Occipital lobe (tissue), 2 donors: ENCODE results near the gene MFF. TPM values are rescaled to one million over a fixed set of nuclear protein-coding genes. Genes with fewer than 3 reads are reported as not detected.
"Not testable (repeated sequence)": the region's sequence is repeated elsewhere in the genome, so short reads cannot be mapped to it uniquely, and the experiment has no call there.

ENCODE experiments used
- DNase-seq: peaks from one replicate; lab custom pipeline; 2025; lab: John Stamatoyannopoulos, UW
- total RNA-seq: library from RNA; depleted of rRNA; stranded (reverse); fragments of >200 nt; gene quantifications from one replicate; pipeline ENCODE4 v1.2.3, GENCODE V29; 2014

The MFF gene
- total RNA-seq, 1 donor from 2014 or later: 127 TPM

DNA sequence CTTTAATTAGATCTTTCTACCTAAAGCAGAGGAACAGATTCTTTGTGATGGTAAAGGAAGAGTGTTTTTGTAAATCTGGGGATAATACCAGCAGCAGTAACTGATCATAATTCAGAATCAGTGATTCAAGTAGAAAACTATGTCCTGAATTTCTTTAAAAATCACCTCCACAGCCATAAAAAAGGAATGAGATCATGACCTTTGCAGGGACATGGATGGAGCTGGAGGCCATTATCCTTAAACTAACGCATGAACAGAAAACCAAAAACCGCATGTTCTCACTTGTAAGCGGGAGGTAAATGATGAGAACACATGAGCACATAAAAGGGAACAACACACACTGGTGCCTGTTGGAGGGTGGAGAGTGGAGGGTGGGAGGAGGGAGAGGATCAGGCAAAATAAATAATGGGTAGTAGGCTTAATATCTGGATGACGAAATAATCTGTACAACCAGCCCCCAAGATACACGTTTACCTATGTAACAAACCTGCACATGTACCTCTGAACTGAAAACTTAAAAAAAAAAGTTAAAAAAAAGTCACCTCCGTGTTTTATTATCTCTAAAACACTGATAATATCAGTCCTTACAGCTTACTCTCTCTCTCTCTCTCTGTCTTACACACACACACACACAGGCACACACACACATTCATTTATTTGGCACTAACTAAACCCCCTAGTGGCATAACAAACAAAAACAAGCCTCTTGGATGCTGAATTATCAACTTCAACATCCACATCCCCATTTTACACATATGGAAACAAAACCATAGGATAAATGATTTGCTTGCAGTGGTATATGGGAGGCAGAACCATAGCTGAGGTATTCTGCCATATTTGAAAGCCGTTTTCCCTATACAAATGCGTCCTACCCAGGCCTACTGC is 52.7 kb downstream of the MFF start:
- DNase-seq: no peak

DNA sequence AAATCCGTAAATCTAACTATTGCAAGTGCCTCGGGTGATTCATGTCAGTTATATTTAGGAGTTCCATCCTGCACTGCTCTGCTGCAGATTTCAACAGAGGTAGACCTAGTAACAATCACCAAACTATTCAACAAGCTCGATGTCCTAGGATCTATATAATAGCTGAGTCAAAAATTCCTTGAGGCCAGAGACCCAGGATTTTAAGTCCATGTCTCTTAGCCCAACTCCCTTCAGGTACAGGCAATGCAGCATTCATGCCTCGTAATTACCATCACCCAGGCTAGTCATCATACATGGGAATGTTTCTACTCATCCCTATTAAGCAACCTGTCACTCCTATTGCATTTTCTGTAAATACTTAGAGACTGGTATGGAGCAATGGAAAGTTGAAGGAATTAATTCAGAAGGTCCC is 53.3 kb downstream of the MFF start:
- DNase-seq: no peak

DNA sequence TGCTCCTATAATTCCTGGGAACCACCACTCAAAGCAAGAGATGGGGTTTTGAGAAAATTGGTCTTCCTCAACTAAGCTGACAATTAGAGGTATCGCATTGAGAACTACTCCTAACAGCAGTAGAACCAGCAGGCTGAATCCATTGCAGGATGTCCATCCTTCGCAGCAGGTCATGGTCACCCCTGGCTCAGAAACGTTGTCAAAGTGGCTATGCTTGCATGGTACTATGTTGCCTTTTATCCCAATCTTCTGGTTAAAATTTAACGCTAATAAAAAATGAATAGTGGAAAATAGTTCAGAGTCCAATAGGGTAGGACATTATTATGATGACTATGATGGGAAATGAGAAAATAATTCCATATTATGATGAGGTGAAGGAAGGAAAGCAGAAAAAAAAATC is 54.0 kb downstream of the MFF start, which contains the start of gene TM4SF20:
TSS of gene TM4SF20 (minus strand) at position 212 of the 400 bp plus-strand sequence. CDS start at position 174, 38 bp downstream.
- DNase-seq: no peak

DNA sequence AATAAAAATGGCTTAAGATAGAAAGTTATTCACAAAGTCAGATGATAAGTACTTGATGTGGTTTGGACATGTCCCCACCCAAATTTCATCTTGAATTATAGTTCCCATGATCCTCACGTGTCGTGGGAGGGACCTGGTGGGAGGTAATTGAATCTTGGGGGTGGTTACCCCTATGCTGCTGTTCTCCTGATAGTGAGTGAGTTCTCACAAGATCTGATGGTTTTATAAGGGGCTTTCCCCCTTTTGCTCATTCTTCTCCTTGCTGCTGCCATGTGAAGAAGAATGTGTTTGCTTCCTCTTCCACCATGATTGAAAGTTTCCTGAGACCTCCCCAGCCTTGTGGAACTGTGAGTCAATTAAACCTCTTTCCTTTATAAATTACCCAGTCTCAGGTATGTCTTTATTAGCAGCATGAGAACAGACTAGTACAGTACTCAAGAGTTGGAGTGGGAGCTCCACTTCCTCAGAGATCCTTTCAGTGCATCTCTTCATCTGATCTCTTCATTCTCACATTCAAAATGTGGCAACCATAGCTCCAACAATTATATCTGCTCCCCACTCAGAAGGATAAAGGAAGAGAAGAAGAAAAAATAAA is 57.3 kb downstream of the MFF start:
- DNase-seq: not testable (repeated sequence)

DNA sequence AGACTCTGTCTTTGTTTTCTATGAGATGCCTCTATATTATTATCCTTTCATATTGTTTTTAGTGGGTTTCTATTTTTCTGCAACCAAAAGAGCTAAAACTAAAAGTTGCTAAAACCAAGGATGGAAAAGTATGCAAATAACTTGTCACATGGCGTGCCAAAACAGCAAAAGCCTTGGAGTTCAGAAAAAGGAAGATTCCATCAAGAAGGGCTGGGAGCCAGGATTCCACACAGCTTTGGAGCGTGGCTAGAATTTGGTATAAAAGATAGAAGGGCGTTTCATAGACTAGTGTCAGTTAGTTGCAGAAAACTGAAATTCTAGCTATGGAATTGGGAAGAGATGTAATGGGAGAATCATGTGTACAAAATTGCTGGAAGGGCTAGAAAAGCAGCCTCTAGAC is 58.6 kb downstream of the MFF start:
- no peak for DNase-seq

DNA sequence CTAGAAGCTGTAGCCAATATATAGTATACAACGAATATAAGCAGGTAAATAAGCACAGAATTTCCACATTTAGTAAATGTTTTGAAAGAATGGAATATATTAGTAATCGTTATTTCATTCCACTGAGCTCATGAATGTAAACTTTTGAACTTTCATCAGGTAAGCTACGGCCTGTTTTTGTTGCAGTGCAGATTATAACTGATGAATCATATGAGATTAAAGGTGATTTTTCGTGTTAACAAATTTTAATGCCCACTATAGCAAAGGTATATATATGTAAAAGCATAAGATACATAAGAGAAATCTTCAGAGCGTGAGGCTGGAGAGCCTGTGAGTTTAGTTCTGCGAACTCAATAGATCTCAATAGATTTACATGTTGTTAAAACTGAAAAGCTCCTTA is 61.6 kb downstream of the MFF start:
- DNase-seq: no peak

DNA sequence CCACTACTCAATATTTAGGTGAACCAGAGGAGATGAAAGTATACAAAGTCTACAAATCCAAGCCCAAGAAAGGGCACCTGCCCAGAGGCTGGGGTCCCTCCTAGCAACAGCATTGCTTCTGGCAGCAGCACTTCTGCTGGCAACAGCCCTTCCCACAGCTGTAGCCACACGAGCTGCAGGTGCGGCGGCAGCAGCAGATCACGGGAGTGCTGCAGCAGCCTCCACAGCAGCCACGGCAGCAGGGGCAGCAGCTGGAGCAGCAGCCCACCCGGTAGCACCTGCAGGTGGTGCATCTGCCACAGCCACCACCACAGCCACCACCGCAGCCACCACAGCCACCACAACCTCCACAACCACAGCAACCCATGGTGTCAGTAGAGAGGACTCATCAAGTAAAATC is 62.5 kb downstream of the MFF start, which contains the start of gene SCYGR1:
TSS of gene SCYGR1 (minus strand) at position 367 of the 400 bp plus-strand sequence. CDS start at position 367, 0 bp downstream.
- not testable (repeated sequence) for DNase-seq

DNA sequence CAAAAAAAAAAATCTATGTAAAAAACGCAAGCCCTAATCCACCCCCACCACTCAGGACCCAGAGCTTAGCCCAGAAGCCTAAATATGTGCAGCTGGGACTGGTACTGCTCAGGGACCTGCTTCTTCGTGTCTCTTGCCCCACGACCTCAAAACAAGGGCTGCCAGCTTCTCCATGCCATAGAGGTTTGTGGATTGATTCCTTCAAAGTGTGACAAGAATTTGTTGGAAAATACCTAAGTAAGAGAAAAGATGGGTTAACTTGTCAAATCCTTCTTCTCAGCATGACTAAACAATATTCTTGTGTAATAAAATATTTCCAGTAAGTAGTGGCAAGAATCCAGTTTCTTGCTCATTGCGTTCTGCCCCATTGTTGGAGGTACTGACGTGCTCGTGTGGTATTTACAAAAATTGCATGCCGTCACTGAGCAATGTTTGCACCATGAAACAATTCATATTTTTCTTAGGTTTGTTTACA is 63.5 kb downstream of the MFF start:
- DNase-seq: no peak

DNA sequence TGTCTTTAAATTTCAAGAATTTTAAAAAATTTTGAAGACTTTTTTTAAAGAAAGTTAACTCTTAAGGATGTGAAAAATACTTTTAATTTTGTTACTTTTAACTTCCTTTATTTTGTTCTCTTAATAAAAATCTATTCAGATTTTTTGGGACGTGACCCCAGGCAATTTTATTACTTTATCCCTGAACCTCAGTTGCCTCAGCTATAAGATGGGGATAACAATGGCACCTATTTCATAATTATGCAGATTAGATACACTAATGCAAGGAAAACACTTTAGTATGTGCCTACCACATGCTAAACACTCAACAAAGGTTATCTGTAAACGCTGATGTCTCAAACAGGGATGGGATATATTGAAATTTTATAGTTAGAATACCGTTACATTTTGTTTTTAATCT is 64.2 kb downstream of the MFF start:
- DNase-seq: no peak

DNA sequence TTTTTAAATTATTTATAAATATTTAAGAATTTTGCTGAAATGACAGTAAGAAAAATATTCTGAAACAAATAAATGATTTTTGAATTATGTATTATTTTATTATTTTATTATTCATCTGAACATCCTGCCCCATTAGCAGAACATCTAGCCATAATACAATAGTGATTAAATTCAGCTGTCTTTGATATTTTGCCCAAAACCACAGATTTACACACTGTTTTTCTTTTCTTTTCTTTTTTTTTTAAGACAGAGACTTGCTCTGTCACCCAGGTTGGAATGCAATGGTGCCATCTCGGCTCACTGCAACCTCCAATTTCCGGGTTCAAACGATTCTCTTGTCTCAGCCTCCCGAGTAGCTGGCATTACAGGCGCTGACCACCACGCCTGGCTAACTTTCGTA is 64.6 kb downstream of the MFF start:
- no peak for DNase-seq

DNA sequence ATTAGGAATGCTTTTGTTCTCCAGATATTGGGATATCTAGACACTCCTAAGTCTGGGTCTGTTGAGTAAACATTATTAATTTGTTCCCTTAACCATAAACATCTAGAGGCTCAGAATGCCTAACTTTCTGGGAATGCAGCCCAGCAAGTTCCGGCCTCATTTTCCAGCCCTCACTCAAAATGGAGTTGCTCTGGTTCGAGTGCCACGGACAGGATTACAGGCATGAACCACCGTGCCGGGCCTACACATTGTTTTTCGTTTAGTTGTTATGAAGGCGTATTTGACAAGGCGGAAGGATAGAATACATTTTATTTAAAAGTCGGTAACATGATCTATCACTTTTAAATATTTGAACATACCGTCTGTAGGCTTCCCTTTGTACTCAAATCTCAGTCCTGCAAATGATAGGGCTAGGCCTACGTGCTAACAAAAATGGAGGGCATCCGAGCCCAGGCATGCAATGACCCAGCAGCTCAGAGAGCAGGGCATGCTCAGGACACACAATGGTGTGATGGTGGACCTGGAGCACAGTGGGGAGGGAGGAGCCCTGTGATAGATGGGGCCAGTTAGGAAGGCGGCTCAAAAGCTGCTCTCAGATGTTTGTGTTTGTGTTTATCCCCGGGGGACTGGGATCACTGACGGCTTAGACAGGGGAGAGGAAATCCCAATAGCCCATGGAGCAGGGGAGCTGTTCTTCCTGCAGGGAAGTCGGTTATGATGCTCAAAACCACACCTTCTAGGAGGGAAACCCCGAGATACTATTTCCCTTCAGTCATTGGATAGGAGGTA is 65.6 kb downstream of the MFF start:
- DNase-seq: no peak

DNA sequence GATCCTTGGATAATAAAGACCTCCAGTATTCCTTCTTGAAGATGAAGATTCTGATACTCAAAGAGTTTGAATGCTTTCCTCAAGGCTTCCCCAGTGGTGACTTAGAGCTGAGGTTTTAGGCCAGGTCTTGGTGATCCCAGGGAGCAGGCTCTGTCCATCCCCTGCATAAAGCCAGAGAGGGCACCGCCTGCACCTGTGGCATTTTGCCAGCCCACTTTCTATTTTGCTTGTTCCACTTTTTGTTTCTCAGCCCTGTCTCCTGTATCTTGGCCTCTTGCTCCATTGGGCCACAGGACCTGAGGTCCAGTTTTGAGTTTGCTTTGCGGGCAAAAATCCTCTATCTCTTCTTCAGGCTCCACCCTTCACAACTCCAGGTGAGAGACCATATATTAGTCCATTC is 69.3 kb downstream of the MFF start:
- DNase-seq: no peak

DNA sequence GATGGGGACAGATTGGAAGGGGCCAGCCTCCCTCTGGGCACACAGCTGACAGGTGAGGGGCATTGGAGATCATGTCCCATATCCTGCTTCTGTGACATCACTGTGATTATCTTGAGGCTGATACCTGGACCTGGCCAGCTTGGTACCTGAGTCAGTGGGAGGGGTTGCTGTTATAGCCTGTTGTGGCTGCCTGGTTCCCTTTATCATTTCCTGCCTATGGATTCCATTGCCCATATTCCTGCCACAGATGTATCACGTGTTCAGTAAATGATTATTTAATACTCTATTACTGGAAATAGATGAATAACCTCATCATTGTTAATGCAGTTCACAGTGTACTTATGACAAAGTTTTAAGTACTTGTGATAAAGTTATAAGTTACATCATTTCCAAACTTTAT is 70.5 kb downstream of the MFF start:
- no peak for DNase-seq

DNA sequence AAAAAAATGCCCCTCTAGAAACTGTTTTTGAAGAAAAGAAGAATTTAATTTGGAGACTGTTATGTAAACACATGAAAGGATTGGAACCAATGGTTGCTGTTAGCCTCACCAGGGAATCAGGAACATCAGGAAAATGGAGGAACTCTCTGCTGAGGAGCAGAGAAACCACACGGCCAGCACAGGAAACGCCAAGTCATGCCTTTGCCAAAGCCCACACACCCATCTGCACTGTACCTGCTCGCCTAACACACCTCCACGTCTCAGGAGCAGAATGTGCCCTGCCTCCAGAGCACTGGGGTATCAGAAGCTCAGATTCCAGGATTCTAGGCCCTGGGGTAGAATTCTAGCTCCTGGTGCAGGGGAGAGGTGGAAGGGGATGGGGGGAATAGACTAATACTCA is 72.5 kb downstream of the MFF start:
- no peak for DNase-seq

DNA sequence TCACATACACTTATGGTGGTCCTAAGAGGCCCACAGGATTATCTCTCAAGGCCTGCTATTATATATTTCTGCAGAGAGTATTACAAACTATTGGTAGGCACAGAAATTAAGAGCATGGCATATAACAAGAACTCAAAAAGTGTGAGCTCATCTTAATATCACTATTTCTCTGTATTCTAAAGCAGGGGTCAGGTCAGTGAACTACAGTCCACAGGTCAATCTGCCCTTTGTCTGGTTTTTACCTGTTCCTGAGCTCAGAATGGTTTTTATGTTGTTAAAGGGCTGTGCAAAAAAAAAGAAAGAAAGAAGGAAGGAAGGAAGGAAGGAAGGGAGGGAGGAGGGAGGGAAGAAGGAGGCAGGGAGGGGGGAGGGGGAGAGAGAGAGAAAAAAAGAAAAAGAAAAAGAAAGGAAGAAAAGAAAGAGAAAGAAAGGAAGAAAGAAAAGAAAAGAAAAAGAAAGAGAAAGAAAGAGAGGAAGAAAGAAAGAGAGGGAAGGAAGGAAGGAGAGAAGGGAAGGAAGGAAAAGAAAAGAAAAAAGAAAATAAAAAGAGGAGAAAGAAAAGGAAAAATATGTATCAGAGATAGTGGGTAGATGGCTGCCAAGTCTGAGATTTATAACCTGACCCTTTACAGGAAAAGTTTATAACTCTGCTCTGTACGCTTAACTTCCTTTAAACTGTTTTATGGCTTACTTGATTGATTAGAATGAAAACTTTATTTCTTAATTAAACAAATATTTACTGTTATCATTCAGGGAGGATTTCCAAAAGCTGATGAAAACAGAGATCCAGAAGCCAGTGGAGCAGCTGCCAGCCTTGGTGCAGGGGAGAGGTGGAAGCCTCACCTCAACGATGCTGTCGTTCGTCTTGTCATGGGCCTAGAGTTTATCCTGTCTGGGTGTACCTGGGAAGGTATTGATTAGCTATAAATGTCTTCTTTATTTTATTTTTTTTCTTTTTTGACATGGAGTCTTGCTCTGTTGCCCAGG is 73.9 kb downstream of the MFF start:
- DNase-seq: no peak

DNA sequence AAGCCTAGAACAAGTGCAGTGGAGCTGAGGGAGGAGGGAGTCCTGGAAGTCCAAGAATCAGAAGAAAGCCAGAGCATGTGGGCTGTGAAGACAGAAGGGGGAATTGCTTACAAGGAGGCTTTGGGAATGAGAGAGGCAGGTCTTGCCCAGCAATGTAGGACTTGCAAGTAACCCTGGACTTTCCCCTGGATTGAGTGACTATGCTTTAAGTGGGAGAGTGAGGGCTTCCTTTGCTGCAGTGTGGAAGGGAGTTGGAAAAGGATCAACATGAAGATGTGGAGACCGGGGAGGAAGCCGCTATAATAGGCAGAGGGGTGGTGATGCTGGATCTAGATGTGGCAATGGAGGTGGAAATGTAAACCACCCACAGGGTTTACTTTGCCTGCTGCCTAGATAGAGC is 76.5 kb downstream of the MFF start:
- DNase-seq: no peak

DNA sequence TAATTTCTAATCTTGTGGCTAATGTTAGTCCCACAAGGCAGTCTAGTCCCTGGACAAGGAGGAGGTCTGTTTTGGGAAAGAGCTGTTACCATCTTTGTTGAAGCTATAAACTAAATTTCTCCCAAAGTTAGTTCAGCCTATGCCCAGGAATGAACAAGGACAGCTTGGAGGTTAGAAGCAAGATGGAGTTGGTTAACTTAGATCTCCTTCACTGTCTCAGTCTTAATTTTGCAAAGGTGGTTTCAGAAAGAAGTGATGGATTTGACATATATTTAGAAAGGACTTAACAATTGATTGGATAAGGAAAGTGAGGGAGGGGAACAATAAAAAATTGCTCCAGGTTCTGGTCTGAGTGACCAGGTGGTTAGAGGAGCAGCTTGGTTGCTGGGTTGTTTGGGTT is 77.3 kb downstream of the MFF start:
- DNase-seq: no peak

DNA sequence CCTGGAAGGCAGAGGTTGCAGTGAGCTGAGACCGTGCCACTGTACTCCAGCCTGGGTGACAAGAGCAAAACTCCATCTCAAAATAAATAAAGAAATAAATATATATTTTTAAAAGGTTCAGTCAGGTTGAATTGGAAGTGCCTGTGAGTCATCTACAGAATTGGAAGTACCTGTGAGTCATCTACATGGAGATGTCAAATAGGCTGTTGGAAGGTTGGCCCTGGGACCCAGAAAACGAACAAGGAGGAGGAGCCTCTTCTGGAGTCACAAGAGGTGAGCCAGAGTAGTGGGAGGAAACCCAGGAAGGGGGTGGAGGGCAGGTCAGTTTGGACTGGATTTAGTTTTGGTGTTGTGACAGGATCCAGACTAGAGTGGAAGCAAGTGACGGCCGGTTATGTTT is 77.9 kb downstream of the MFF start:
- DNase-seq: no peak

DNA sequence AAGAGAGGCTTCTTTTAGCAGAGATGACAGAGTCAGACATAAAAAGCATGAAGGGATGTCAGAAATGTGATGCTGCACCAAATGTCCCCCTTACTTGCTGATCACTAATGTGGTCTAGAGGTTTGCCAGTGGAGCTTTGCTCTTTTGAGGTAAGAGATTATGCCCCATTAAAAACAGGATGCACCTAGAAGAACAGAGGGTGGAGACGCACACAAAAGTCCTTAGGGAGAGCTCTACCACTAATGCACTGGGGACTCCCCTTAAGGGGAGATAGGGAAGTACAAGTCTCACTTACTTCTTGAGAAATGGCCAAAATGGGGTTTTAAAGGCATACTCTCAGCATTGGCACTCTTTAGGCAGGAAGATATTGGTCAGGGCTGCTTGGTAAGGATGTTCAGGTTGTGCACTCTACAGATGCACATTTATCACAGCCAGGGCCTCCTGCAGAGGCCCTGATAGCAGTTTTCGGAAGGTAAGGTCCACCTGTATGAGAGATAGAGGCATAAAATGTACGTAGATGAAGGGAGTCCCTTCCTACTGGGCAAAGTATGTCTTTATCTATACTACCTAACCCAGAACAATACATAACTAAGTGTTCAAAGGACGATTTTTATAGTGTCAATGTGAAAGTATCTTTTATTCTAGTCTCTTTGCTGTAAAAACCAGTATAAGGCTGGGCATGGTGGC is 79.7 kb downstream of the MFF start:
- DNase-seq: no peak
